Body of pancreas (tissue), 4 donors: Measurements from ENCODE around the gene SLC19A1. TPM values are rescaled to one million over a fixed set of nuclear protein-coding genes. Genes with fewer than 3 reads are reported as not detected.
A peak's percentile ranks its signal among the peaks of the same experiment; 100 is the strongest.

Experiments
- ATAC-seq: fragments of 150-250 bp; one replicate; pipeline ENCODE4 v1.9.1; 2016
- DNase-seq, 4 donors: peaks; one replicate each; pipeline ENCODE4 v3.0.0-alpha.2; 2019
- H3K27ac ChIP-seq, 4 donors: fragments of 200-600 bp; sonication (generic); 1 replicate in 3 of 4; 2 replicates in 1 of 4; pipeline versions ENCODE4 v1.5.1 to v1.6.1; 2016 to 2019; ENCODE audit warnings: mild to moderate bottlenecking in 1 of 4, mixed read lengths in 1 of 4, moderate library complexity in 1 of 4
- H3K27me3 ChIP-seq, 2 donors: fragments of 200-600 bp; sonication (generic); one replicate each; pipeline ENCODE4 v1.6.0; 2016; ENCODE audit warnings: mild to moderate bottlenecking in 1 of 2
- H3K36me3 ChIP-seq, 2 donors: fragments of 200-600 bp; sonication (generic); replicated peaks in 1 of 2; 2 replicates each; pipeline ENCODE4 v1.5.1; 2016; ENCODE audit warnings: low read depth in 2 of 2; ENCODE audit not compliant: insufficient read depth in 1 of 2
- H3K4me1 ChIP-seq: fragments of 200-600 bp; sonication (generic); one replicate; pipeline ENCODE4 v1.6.0; 2016
- H3K4me3 ChIP-seq, 2 donors: fragments of 200-600 bp; sonication (generic); 1 replicate in 1 of 2; 2 replicates in 1 of 2; pipeline ENCODE4 v1.5.1; 2016 to 2019
- H3K9me3 ChIP-seq, 3 donors: fragments of 200-600 bp; sonication (generic); 1 replicate in 2 of 3; 2 replicates in 1 of 3; pipeline ENCODE4 v1.5.1; 2016
- CTCF ChIP-seq, 7 experiments: fragments of 450-650 bp in 4 of 7; fragments of 200-600 bp in 3 of 7; sonication (generic) in 3 of 7; IDR thresholded peaks; one replicate each; pipeline ENCODE4 v1.5.1; 2016 to 2019; ENCODE audit warnings: antibody characterized with exemption in 7 of 7
- POLR2A ChIP-seq, 3 donors: fragments of 450-650 bp; IDR thresholded peaks; one replicate each; pipeline ENCODE4 v1.6.1; 2016; ENCODE audit warnings: antibody characterized with exemption in 3 of 3, mild to moderate bottlenecking in 2 of 3
- WGBS, 2 donors: methylation state at CpG; one replicate each; pipeline ENCODE4 v1.1.5; 2017; 5-methylcytosine and 5-hydroxymethylcytosine counted together
- intact Hi-C: fragments of 100-400 bp; cut with DNase I; formaldehyde crosslinking; loops from one replicate; pipeline ENCODE4 v1.15.1; 2023
- total RNA-seq, 2 donors: library from RNA; depleted of rRNA; stranded (reverse); fragments of >200 nt; gene quantifications; one replicate each; pipeline ENCODE4 v1.1.0, GENCODE V29; 2016

Gene SLC19A1
- total RNA-seq, 2 donors from 2014 or later = 2.6 to 7.0 TPM

GRCh38 chr21:45541221-45542039 lies 810 bp downstream of the SLC19A1 start:
- no peaks in the 10 kb centered on the region for H3K27me3 ChIP-seq
- H3K36me3 ChIP-seq = no peaks in the 10 kb centered on the region
- intact Hi-C loops = loop anchor here (10.0 kb wide), 1 partner anchor 257 kb away; the partner anchor contains the start of gene POFUT2
- no peaks in the 10 kb centered on the region for H3K9me3 ChIP-seq
- H3K27ac ChIP-seq = peak overlapping the region in 1 of 4 donors; percentile 49
- H3K4me3 ChIP-seq = peak overlapping the region; percentile 35 to 58
- ATAC-seq (peak; percentile 63), DNase-seq (peak; percentile 63 to 76 (median 68))
- no peak for TF ChIP-seq CTCF (IDR thresholded peaks at IDR 0.05)
- TF ChIP-seq POLR2A (IDR thresholded peaks at IDR 0.05) = no peak
- H3K4me1 ChIP-seq = peaks cover 14% of the 10 kb centered on the region
- 5 to 14% methylated on average over 15 to 50 of the region's 50 CpGs for WGBS, 2 donors

- ATAC-seq = no peak
- TF ChIP-seq CTCF (IDR thresholded peaks at IDR 0.05) = no peak
- no peak for TF ChIP-seq POLR2A (IDR thresholded peaks at IDR 0.05)
- DNase-seq = peak; percentile 0 to 8 (median 6)
- H3K27ac ChIP-seq = no peak overlapping the region
- H3K27me3 ChIP-seq = no peaks in the 10 kb centered on the region
- no peaks in the 10 kb centered on the region for H3K36me3 ChIP-seq
- intact Hi-C loops = loop anchor here (10.0 kb wide), 1 partner anchor 256 kb away; the partner anchor contains the start of gene POFUT2
- peaks cover 14% of the 10 kb centered on the region for H3K4me1 ChIP-seq
- no peaks in the 10 kb centered on the region for H3K9me3 ChIP-seq
- WGBS, 2 donors = 84 to 86% methylated on average over 10 of the region's 10 CpGs
- no peak overlapping the region for H3K4me3 ChIP-seq
These were observed 1.7 kb downstream of the SLC19A1 start for GRCh38 chr21:45540601-45540970.

- no peak overlapping the region for H3K4me3 ChIP-seq
- no peaks in the 10 kb centered on the region for H3K27me3 ChIP-seq
- H3K36me3 ChIP-seq = no peaks in the 10 kb centered on the region
- no peaks in the 10 kb centered on the region for H3K9me3 ChIP-seq
- peaks cover 14% of the 10 kb centered on the region for H3K4me1 ChIP-seq
- DNase-seq (peak in 1 of 4 donors; percentile 8), ATAC-seq (no peak)
- WGBS, 2 donors = 90 to 93% methylated on average over 12 to 24 of the region's 24 CpGs
- TF ChIP-seq POLR2A (IDR thresholded peaks at IDR 0.05) (no peak), CTCF (IDR thresholded peaks at IDR 0.05) (no peak)
- no peak overlapping the region for H3K27ac ChIP-seq
- intact Hi-C loops = loop anchor here (10.0 kb wide), 1 partner anchor 255 kb away; the partner anchor contains the start of gene POFUT2
These were observed 2.2 kb downstream of the SLC19A1 start for GRCh38 chr21:45539796-45540600.

GRCh38 chr21:45539046-45539795 lies 3.0 kb downstream of the SLC19A1 start:
- no peak for ATAC-seq
- WGBS, 2 donors = 73 to 75% methylated on average over 17 of the region's 17 CpGs
- H3K27me3 ChIP-seq = no peaks in the 10 kb centered on the region
- peak in 2 of 4 donors; percentile 4 to 11 for DNase-seq
- peaks cover 14% of the 10 kb centered on the region for H3K4me1 ChIP-seq
- intact Hi-C loops = no loop called here
- no peak overlapping the region for H3K27ac ChIP-seq
- no peaks in the 10 kb centered on the region for H3K9me3 ChIP-seq
- no peak for TF ChIP-seq POLR2A (IDR thresholded peaks at IDR 0.05)
- no peak for TF ChIP-seq CTCF (IDR thresholded peaks at IDR 0.05)
- H3K4me3 ChIP-seq = no peak overlapping the region
- no peaks in the 10 kb centered on the region for H3K36me3 ChIP-seq
